ENCODE data around the gene GMEB2.

The GMEB2 gene

DNA sequence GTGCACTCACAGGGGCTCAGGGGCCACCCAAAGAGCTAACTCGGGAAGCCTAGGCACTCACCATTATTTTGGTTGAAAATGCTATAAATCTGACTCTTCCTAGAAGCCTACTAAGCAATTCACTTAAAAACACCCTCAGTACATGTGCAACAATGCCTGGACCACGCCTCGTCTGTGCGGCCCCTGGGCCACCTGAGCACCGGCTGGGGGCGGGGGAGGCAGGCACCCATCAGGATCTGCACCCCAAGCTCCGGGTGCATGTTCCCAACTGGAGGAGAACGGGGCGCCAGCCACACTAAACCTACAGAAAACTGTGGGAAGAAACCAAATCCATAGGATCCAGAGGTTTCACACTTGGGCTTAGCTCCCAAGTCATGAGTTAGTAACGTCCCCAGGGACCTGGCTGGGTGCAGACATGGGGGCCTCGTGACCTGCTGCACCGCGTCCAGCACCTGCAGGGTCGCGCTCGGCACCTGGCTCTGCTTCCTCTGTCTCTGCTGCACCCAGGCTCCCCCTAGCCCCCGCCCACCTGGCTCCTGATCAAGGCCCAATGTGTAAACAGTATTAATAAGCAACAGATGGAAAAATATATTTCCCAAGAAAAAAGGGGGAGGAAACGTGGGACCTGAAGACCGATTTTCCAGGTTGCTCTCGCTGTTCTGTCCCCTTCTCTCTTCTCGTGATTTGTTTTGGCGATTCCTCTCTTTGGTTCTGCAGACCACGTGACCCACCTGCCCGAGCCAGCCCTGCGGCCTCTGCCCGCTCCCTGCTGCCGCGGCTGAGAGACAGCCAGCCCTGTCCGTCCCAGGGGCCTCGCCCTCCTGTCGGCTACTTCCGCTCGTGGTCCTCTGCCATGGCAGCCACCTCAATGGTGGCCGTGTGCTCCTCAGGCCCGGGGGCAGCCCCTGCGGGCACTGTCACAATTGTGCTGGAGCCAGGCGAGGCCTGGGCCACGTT lies 37.4 kb downstream of the GMEB2 start:
- DNase-seq (ENCODE audit: low spot score): no peak

DNA sequence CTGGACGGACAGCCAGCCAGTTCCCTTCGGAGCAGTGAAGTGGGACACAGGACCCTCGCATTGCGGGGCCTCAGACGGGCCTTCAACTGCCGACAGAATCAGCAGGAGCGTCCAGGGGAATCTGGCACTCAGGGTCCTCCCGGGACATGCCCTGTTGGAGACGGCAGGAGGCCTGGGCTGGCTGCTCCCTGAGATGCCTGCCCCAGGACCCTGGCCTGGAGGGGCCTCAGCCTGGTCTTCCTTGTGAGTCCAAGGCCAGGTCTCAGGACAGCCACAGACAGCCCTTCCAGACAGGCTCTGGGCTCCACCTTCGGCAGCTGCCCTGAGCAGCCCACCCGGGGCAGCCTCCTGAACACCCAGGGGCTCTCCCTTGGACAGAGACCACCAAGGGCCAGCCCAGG lies 38.3 kb downstream of the GMEB2 start:
- DNase-seq (ENCODE audit: low spot score): no peak

DNA sequence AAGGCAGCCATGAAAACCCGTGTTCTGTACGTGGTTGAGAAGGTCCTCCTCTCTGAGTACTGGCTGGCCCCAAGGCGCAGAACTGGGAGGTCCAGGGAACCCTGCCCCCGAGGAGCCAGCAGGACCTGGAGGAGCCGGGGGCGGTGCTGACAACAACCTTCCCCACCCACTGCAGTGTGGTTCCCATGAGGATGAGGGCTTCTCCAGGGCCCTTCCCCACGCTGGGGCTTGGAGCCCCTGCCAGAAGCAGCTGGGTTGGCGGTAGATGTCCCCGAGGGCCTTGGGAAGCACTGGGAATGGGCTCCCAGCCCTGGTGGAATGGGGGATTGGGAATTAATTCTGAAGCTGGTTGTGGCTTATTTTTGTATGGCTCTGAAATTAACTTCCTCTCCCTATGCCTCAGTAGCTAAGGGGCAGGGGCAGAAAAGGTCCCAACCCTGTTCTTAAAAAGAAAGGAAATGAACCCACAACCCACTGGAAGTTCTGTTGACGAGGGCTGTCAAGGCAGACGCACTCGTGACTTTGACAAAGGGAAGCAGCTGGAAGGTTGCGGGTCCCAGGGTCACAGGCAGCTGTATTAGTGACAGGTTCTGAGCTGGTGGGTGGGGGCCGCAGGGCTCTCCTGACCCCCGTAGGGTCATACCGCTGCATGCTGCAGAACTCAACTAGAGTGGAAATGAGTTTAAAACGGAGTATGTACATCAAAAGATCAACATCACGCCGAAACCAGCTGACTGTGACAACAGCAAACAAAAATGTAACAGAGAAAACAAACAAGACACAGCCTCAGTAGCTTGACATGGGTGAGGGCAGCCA lies 38.9 kb downstream of the GMEB2 start:
- no peak for DNase-seq (ENCODE audit: low spot score)

DNA sequence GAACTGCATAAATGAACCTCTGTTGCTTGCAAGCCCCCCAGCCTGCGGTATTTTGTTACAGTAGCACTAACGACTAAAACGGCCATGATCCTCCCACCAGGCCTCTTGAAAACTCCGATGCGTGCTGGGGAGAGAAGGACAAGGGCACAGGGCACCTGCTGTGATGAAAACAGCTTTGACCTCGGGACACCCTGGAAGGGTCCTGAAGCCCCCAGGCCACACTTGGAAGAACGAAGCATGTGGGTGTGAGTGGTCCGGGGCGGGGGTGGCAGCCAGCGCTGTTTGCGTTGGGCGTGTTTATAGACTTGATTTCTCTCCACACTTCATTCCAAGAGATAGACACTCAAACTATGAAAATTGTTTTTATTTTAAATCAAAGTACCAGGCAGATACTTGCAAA lies 39.6 kb downstream of the GMEB2 start:
- DNase-seq (ENCODE audit: low spot score): no peak

DNA sequence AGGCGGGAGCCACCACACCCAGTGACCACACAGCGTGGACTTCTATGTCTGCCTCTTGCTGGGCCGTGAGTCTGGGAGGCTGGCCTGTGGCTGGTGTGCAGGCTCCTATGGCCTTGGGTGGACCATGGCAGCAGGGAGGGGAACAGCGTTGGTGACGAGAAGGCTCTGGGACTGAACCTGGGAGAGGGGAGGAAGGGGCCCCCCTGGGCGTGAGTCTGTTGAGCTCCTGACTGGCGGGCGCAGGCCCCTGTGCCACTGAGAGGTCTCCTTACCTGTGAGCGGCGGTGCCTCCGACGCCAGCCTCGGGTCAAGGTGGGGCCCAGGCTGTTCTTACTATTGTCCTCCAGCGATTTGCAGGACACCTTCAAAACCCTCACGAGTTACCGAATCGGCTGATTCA lies 40.1 kb downstream of the GMEB2 start:
- no peak for DNase-seq (ENCODE audit: low spot score)

DNA sequence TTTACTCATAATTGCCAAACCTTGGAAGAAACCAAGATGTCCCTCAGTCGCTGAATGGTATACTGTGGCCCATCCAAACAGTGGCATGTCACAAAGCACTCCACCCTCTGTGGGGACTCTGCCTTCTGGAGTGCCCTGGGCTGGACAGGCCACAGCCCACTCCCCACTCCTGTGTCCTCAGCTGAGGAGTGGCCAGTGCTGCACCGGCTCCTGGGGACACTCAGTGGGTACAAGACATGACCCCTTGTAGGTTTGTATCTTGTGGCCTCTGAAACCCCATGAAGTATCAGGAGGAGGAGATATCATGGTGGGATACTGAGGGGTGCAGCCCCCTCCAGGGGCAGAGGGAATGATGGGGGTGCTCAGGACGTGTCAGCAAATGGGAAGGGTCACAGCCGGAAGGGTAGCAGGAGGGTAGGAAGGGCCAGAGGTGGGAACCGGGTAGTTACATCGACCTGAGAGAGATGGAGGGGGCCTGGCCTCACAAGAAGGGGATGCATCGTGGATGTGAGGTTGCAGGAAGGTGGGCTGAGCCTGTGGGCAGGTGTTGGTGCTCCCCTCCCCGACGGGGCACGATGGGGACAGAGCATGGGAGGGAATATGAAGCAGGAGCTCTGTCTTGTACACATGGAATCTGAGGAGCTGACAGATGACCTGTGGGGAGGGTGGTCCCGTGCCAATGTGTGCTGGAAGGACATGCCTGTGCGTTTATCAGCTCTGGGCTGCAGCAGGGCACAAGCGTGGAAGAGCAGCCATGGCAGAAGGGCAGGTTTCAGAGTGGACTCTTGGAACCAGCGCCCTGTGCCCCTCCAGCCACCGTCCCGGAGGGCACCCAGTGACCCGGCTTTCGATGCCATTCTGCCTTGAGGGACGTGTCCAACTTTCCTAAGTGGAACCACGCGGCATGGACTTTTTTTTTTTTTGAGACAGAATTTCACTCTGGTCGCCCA lies 41.0 kb downstream of the GMEB2 start:
- DNase-seq (ENCODE audit: low spot score): no peak

DNA sequence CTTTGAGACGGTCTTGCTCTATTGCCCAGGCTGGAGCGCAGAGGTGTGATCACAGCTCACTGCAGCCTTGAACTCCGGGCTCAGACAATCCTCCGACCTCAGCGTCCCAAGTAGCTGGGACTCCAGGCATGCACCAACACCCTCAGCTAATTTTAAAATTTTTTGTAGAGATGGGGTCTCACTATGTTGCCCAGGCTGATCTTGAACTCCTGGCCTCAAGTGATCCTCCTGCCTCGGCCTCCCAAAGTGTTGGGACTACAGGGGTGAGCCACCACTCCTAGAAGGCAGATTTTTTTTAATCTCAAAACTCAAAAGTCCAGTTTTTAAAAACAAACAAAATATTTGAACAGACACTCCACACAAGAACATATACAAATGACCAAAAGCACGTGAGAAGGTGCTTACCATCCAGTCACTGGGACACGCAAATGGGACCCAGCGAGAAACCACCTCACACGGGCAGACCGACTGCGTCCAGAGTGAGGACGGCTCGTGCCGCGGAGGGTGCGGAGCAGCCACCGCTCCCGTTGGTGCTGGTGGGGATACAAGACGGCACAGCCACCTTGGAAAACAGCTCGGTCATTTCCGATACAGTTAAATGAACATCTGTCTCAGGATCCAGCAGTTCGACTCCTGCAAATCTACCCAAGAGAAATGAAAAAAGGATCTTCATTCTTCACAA lies 44.4 kb downstream of the GMEB2 start:
- DNase-seq (ENCODE audit: low spot score): no peak

DNA sequence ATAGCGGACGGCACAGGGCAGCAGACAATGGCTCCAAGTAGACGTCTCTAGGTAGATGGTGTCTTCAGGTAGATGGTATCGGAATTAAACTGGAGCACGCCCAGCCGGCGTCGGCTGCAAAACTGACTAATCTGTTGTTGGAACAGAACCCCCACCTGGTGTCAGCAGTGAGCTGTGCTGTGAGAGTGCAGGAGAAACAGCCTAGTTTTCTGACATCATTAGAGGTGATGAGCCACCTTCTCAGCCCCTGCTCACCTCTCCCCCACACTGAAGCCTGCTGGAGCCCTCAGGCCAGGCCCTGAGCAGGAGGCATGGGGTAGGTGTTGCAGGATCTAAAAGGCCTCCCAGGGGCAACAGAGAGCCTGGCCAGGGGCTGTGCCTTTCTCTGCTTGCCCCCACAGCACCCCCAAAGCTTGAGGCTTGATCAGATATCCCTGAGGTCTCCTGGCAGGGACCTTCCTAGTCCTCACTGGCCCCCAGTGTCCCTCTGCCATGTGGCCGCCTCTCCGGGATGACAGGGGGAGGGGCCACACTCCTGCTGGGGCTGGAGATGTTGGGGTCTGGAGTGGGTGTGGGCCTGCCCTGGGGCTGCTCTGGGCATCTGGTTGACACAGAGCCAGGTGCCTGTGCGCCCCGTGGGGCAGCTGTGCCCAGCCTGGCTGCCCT lies 46.0 kb downstream of the GMEB2 start:
- DNase-seq (ENCODE audit: low spot score): peak; percentile 80

DNA sequence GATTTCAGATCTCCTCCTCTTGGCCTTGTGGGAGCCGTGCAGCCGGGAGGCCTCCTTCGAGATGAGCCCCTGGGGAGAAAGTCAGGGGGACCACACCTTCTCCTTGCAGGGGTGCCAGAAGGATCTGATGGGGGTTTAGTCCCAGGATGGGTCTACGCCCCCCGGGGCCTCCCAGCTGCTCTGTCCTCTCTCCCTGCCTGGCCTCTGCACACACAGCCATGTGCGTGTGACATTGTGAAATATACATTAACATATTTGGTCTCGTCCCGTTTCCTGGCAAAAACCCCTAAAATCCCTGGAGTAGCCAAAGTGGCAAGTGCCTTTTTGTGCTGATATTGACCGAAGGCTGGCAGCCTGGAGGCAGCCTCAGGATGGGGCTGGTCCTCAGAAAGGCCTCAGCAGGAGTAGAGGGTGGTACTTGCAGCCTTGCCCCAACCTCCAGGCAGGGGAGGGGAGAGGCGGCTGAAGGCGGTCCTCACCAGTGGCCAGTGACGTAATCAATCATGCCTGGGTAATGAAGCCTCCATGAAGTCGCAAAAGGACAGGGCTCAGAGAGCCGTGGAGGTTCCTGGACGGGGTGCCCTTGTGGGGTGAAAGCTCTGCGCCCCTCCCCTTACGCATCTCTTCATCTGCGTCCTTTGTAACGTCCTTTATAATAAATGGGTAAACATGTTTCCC lies 47.7 kb downstream of the GMEB2 start:
- no peak for DNase-seq (ENCODE audit: low spot score)

DNA sequence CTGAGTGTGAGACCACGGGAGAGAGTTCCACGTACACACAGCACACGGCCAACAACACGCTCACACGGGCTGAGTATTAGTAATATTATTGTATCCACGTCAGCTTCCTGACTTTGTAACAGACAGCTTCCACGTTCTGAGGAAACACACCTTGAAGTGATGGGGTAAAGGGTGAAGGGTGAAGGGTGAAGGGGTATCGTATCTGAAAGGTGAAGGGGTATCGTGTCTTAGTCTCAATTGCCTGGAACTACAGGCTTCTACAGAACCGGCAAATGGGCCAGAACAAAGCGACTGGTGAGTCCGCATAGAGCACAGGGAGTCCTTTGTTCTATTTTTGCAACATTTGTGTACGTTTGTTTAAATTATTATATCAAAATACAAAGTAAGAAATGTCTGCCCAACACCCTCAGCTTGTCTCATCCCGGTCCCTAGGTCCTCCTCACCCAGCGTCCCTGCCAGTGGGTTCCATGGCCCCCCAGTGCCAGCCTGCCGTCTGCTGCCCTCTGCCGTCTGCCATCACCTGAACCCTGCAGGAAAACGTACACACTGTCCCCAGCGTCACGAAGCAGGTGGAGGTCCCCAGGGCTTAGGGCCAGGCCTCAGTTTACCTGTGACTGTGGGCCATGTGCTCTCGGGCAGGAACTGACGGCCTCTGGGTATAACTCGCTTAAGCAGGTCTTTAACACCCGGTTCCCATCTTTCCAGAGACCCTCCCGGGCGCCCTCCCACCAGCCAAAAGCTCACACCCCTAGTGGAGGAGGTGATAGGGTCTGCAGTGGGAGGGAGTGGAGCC lies 48.5 kb downstream of the GMEB2 start:
- no peak for DNase-seq (ENCODE audit: low spot score)

DNA sequence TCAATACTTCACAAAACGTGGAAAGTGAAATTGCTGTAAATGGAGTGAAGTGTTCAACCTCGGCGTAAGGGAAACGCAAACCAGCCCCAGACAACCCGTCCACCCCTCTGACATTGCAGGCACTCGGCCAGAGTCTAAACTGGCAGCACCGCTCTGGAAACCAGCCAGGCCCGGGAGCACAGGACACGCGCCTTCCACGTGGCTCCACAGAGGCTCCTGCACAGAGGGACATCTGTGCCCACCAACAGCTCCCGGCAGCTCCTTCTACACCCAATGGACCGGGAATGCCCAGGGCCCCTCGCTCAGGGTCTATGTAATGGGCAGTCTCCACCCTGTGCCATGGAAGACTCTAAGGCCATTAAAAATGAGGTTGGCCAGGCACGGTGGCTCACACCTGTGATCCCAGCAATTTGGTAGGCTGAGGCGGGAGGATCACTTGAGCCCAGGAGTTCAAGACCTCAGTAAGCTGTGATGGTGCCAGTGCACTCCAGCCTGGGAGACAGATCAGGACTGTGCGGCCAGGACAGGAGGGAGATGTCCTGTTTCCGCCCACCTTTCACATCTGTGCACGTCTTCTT lies 49.5 kb downstream of the GMEB2 start:
- no peak for DNase-seq (ENCODE audit: low spot score)

DNA sequence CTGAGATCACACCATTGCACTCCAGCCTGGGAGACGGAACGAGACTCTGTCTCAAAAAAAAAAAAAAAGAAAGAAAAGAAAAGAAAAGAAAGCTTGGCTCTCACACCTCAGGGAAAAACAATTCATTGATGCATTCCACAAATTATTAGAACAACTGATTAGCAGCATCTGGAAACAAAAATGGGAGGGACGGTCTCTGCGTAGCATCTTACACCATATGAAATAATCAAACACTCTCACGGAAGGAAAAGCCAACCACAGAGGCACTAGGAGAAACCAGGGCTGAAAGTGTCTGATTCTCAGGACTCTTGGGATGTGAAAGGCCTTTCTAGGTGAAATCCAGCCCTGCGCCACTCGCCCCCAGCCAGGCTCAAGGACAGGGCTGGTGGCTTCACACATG lies 50.6 kb downstream of the GMEB2 start:
- no peak for DNase-seq (ENCODE audit: low spot score)

DNA sequence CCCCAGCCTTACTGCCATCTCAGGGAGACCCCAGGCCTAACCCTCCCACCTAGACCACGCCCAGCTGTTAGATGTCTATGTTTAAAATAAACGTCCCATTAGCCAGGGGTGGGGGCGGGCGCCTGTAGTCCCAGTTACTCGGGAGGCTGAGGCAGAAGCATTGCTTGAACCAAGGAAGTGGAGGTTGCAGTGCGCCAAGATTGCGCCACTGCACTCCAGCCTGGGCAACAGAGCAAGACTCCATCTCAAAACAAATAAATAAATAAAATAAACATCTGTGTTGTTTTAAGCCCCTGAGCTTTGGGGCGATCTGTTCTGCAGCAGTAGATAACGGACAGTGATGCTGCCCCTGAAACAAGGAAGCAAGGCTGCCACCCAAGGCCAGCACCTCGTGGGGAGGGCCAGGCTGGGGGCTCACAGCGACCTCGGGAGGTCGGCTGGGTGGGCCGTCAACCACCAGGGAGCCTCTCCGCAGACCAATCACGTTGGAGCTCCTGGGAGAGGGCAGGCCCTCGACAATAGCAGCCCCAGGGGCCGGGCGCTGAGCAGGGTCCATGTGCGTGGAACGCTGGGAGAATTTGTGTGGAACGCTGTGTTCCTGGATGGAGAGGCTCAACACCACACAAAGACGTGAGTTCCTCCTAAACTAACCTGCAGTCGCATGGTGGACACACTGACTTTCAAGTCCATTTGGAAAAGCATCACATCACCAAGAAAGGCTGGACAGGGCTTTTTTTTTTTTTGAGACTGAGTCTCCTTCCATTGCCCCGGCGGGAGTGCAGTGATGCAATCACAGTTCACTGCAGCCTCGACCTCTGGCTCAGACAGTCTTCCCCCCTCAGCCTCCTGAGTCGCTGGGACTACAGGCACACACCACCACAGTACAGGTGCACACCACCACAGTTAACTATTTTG lies 51.8 kb downstream of the GMEB2 start:
- DNase-seq (ENCODE audit: low spot score): no peak

DNA sequence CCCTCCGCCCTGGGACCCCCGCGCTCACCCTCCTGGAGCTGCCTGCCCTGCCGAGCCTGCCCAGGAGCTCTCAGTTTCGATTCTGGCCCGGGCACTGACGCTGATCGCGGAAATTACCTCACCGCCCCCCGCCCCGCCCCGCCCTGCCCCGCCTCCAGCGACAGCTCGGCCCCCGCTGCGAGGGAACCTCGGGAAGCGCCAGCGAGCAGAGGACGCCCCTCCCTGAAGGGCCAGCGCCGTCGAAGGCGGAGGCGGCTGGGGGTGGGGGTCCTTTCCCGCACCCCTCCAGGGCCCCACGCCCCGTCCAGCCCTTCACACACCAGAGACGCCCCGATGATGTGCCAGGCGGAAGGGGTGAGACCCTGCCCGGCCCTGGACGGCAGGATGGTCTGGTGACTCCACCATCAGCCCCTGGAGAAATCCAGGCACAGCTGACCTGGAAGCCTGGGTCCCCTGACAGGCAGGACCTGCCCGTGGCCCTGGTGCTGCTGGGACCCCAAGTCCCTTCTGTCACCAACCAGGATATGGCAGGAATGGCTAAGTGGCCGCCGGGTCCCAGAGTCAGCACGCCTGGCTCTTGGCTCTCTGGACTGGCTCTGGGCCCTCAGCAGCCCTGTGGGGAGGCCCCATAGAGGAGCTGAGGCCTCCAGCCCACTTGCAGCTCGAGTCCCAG lies 52.6 kb downstream of the GMEB2 start, which contains the start of gene HELZ2:
Gene HELZ2 (minus strand): TSS at position 84 of the 673 bp plus-strand sequence. CDS start 1,854 bp downstream, outside the sequence.
- DNase-seq (ENCODE audit: low spot score): peak; percentile 69

DNA sequence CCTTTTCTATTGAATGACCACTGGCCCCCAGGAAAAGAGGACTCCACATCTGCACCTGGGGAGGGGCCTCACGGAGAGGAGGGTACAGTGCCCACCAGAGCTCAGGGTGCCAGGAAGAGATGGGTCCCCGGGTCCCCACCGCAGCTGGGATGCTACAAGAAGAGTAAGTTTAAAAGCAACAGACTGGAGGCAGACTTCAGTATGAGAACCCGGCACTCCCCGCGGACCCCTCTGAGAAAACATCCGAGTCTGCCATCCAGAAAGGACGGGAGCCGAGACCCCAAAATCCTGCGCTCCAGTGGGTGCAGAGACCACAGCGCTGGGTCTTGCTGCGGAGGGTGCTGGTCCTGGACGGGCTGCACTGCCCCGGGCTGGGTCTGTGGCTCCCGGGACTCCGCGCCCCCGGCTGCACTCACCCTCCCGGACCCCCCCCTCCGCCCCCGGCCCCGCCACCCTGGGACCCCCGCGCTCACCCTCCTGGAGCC lies 53.2 kb downstream of the GMEB2 start:
- no peak for DNase-seq (ENCODE audit: low spot score)

DNA sequence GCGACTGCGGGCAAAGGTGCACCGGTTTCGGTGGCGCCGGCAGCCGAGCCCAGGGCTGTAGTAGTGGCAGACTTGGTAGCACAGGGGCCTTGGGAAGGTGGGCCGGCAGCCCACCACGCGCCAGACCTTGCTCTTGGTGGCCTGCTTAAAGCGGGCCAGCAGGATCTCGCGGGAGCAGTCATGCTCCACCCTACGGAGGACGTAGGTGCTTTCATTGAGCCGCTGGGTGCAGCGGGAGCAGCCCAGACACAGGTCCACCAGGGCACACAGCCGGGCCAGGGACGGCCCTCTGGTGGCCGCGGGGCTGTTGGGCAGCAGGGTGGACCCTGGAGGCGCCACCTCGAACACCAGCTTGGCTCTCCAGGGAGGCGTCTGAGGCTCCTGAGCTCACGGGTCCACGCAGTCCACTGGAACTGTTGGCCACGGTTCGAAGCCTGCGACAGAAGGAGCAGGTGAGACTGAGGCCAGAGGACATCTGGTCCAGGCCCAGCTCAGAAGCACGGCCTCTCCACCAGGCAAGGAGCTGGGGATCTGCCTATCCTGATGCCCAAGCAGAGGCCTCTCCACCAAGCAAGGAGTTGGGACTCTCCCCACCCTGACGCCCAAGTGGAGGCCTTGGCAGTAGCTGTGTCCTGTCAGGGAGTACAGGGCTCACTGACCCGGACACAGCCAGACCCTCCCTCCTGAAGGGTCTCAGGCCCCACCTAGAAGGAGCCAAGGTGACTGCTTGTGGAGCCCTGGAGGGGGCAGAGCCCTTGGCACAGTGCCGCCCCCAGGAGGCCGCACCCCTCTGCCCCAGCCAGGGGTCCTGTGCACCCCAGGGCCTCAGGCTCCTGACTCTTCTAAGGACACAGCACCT lies 53.9 kb downstream of the GMEB2 start:
- peak; percentile 22 for DNase-seq (ENCODE audit: low spot score)
